A673 (cell line): ENCODE data around the gene RNASE7. TPM values are rescaled to one million over a fixed set of nuclear protein-coding genes. Genes with fewer than 3 reads are reported as not detected.

ENCODE experiments used
- BruUV-seq: library from RNA; stranded (reverse); fragments of 400-500 nt; replicated peaks from 2 replicates; lab custom pipeline; 2021; lab: Mats Ljungman, UMichigan
- CTCF ChIA-PET: fragments of 300-600 bp; sonication (Branson Sonifier 250); formaldehyde crosslinking; loops from one replicate; lab custom pipeline; 2022; ENCODE audit warnings: antibody characterized with exemption; lab: Charles Lee
- POLR2A ChIA-PET: fragments of 300-600 bp; sonication (Branson Sonifier 250); formaldehyde crosslinking; loops from one replicate; lab custom pipeline; 2022; ENCODE audit warnings: antibody characterized with exemption; ENCODE audit not compliant: low non-redundant PET; lab: Charles Lee
- DNase-seq: peaks from one replicate; pipeline ENCODE4 v3.0.0-alpha.2; 2015; ENCODE audit warnings: low spot score
- H3K27ac ChIP-seq: fragments of 200-600 bp; sonication (generic); 2 replicates; pipeline ENCODE4 v1.5.1; 2016; ENCODE audit warnings: mixed run types, low read depth, mild to moderate bottlenecking, mixed read lengths, antibody characterized with exemption, low read length; ENCODE audit not compliant: poor library complexity, severe bottlenecking
- H3K27me3 ChIP-seq: fragments of 200-600 bp; sonication (generic); replicated peaks from 2 replicates; pipeline ENCODE4 v1.6.1; 2017; ENCODE audit warnings: mixed run types, low read depth, mild to moderate bottlenecking, mixed read lengths, antibody characterized with exemption, low read length; ENCODE audit not compliant: insufficient read depth, poor library complexity
- H3K36me3 ChIP-seq: fragments of 200-600 bp; sonication (generic); 2 replicates; pipeline ENCODE4 v1.6.1; 2016; ENCODE audit warnings: mixed run types, mild to moderate bottlenecking, mixed read lengths, antibody characterized with exemption, low read length; ENCODE audit not compliant: insufficient read depth, poor library complexity, severe bottlenecking
- H3K4me1 ChIP-seq: fragments of 200-600 bp; sonication (generic); 2 replicates; pipeline ENCODE4 v1.6.1; 2017; ENCODE audit warnings: mixed run types, mild to moderate bottlenecking, mixed read lengths, antibody characterized with exemption, low read length; ENCODE audit not compliant: insufficient read depth, poor library complexity, severe bottlenecking
- H3K4me3 ChIP-seq: fragments of 200-600 bp; sonication (generic); 2 replicates; pipeline ENCODE4 v1.5.1; 2016; ENCODE audit warnings: low read depth, mixed run types, mild to moderate bottlenecking, mixed read lengths, low read length; ENCODE audit not compliant: poor library complexity, severe bottlenecking
- H3K9me3 ChIP-seq: fragments of 200-600 bp; sonication (generic); 2 replicates; pipeline ENCODE4 v1.6.1; 2016; ENCODE audit warnings: mixed run types, low read depth, mild to moderate bottlenecking, mixed read lengths, antibody characterized with exemption, low read length; ENCODE audit not compliant: poor library complexity, severe bottlenecking
- EZH2 ChIP-seq: fragments of 200-600 bp; sonication (generic); IDR thresholded peaks from 2 replicates; pipeline ENCODE4 v1.6.1; 2017; ENCODE audit warnings: borderline replicate concordance, low read depth, mild to moderate bottlenecking, mixed read lengths, antibody characterized with exemption, low read length; ENCODE audit not compliant: poor library complexity, severe bottlenecking
- intact Hi-C: fragments of 100-400 bp; cut with micrococcal nuclease; formaldehyde crosslinking; loops from one replicate; pipeline ENCODE4 v1.10.0; 2022; ENCODE audit not compliant: unreplicated experiment
- total RNA-seq: library from RNA; stranded (reverse); gene quantifications from 2 replicates; pipeline ENCODE4 v1.2.3, GENCODE V29; 2021
- TF ChIP-seq, protein P1 (sequence below): fragments of 300-800, 200-600 bp; sonication (generic); conservative IDR thresholded peaks from 2 replicates; pipeline ENCODE4 v1.5.1; 2017; ENCODE audit warnings: low read depth, mild to moderate bottlenecking, antibody characterized with exemption, low read length, moderate library complexity, mixed read lengths

RNASE7 gene
- total RNA-seq, 1 experiment from 2014 or later: not detected

DNA sequence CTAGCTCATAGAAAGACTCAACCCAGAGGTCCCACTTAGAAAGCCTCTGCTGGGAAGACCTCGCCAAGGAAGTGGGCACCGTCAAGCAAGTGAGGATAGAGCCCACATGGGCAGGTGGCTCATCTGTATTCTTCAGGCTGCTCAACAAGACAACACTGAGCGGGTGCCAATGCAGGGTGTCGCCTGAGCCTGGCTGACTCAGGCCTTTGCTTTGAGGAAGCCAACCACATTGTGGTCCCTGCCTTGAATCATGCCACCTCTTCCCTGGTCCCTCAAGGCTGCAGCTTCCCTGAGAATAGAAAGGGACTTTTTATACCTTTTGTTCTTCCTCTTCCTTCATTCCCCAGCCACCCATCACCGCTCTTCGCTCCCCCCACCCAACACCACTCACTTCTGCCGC lies 5.4 kb upstream of the RNASE7 start:
- no peaks in the 10 kb centered on the region for H3K36me3 ChIP-seq
- no peaks in the 10 kb centered on the region for H3K27me3 ChIP-seq
- ChIA-PET CTCF (no interaction called here), POLR2A (no interaction called here)
- H3K27ac ChIP-seq: no peak overlapping the region
- no peak overlapping the region for H3K4me3 ChIP-seq
- no peaks in the 10 kb centered on the region for H3K9me3 ChIP-seq
- no peak for DNase-seq
- intact Hi-C loops: loop anchor here (10.0 kb wide), 1 partner anchor 342 kb away; no protein-coding TSS in a partner anchor
- BruUV-seq: no TSS peak
- no peaks in the 10 kb centered on the region for H3K4me1 ChIP-seq
- TF ChIP-seq, protein P1, sequence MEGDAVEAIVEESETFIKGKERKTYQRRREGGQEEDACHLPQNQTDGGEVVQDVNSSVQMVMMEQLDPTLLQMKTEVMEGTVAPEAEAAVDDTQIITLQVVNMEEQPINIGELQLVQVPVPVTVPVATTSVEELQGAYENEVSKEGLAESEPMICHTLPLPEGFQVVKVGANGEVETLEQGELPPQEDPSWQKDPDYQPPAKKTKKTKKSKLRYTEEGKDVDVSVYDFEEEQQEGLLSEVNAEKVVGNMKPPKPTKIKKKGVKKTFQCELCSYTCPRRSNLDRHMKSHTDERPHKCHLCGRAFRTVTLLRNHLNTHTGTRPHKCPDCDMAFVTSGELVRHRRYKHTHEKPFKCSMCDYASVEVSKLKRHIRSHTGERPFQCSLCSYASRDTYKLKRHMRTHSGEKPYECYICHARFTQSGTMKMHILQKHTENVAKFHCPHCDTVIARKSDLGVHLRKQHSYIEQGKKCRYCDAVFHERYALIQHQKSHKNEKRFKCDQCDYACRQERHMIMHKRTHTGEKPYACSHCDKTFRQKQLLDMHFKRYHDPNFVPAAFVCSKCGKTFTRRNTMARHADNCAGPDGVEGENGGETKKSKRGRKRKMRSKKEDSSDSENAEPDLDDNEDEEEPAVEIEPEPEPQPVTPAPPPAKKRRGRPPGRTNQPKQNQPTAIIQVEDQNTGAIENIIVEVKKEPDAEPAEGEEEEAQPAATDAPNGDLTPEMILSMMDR: no peak
- no peak for TF ChIP-seq EZH2

DNA sequence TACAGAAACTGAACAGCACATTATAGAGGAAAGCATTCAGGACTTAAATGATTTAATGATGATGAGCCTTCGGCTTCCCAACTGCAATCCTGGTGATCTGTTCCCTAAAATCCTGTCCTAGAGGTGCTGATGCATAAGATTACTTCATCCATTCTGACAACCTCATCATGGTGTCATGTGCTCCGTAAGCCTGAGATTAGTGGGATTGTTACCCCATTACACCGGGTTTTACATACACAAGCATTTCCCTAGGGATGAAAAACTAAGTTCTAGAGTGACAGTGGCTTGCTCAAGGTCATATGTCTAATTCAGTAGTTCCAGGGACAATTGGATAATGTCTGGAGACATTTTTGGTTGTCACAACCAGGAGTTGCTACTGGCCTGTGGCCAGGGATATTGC lies 5.0 kb upstream of the RNASE7 start:
- intact Hi-C loops: loop anchor here (10.0 kb wide), 1 partner anchor 342 kb away; no protein-coding TSS in a partner anchor
- no peaks in the 10 kb centered on the region for H3K36me3 ChIP-seq
- ChIA-PET CTCF (interaction anchor here (1.0 kb wide), 1 partner anchor 23 kb away, joined by 3 read pairs; no protein-coding TSS in a partner anchor), POLR2A (no interaction called here)
- H3K4me3 ChIP-seq: no peak overlapping the region
- TF ChIP-seq, protein P1: no peak
- no peak for TF ChIP-seq EZH2
- no peak for DNase-seq
- no peaks in the 10 kb centered on the region for H3K4me1 ChIP-seq
- no peak overlapping the region for H3K27ac ChIP-seq
- no peaks in the 10 kb centered on the region for H3K9me3 ChIP-seq
- no TSS peak for BruUV-seq
- H3K27me3 ChIP-seq: no peaks in the 10 kb centered on the region

DNA sequence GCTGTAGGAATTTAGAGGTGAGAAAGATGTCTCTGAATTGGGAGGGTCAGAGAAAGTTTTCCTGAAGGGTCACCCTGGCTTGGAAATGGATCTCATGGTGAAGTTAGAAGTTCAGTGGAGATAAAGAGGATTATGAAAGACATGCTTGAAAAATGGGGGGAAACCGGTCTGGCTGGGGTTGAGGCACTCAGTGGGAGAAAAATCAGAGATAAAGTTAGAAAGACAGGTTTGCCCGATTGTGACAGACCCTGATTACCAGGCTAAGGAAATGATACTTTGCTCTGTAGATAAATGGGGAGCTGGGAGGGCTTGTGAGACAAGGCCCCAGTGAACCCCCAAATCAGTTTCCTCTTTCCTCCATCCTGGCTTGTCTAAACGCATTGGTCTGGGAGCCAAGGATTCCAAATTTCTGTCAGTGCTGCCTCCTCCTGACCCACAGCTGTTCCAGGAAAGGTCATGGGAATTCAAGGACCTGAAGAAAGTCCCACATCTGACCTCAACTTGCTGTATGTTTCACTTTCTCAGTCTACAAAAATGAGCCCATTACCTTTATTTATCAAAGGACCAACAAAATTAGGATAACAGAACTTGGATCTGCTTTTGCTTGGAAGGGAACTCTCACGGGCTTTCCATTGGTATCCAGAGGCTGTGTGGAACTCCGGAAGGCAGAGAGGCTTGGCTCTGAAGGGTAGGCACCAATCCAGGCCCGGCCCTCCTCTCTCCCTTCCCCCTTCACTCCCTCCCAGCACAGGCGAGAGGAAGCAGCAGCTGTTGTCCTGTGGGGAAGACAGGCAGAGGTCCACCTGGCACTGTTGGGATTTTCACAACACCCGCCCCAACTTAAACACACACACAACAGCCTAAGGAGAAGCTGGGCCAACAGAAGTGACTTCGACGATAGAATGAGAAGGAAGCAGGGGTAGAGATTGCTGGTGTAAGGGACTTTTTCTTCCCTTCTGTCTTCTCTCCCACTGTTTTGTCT lies 3.4 kb upstream of the RNASE7 start:
- ChIA-PET CTCF (no interaction called here), POLR2A (no interaction called here)
- TF ChIP-seq EZH2: no peak
- TF ChIP-seq, protein P1: no peak
- Histone ChIP-seq H3K27ac (no peak overlapping the region), H3K27me3 (no peaks in the 10 kb centered on the region), H3K9me3 (no peaks in the 10 kb centered on the region), H3K36me3 (no peaks in the 10 kb centered on the region), H3K4me1 (no peaks in the 10 kb centered on the region), H3K4me3 (no peak overlapping the region)
- no peak for DNase-seq
- intact Hi-C loops: loop anchor here (10.0 kb wide), 1 partner anchor 344 kb away; no protein-coding TSS in a partner anchor
- BruUV-seq: no TSS peak
